ENCODE data around the gene NRP1. TPM values are rescaled to one million over a fixed set of nuclear protein-coding genes. Genes with fewer than 3 reads are reported as not detected.

The NRP1 gene
- total RNA-seq, 1 experiment from 2014 or later, result 85.9 TPM

DNA sequence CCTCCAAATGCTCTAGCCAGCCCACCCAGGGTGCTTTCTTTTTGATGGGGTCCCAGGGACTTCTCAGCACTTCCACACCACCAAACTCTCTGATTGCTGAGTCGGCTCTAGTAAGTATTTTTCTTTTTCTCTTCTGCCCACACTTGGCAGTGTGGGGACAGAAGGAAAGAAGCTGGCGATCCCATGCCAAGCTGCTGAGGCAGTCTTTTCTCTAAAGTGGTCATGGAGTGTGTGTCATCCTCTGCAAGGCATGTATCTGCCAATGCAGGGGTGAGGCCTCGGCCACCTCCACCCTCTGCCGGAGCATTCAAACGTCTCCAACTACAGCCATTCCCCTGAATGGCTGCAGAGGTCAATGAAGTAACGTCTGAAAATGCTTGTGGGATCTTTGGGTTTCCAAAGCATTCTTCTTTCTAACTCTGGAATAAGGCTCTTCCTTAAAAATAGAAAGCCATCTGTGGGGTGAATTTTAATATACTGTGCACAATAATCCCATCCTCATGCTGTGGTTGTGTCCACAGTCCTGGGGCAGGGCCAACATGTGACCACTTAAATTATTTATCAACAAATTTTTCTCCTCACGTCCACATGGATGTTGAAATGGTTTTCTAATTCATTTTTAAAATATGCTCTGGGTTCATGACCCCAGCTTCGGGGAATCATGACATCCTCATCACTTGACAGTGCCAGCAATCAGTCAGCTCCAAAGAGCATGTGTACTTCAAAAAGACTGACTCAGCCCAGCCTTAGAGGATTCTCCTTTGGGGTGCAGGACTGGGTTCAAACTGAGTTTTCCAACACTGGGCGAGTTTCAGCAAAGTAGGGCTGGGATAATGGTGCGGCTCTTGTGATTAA, 205.1 kb downstream of the NRP1 start:
- Histone ChIP-seq H3K9me3 (replicated peaks) (no peaks in the 10 kb centered on the region), H3K36me3 (no peaks in the 10 kb centered on the region), H3K4me3 (no peak overlapping the region), H3K27ac (peak overlapping the region; percentile 66), H3K27me3 (replicated peaks) (no peaks in the 10 kb centered on the region), H3K4me1 (replicated peaks) (peaks cover 46% of the 10 kb centered on the region)
- peak; percentile 80 to 81 for DNase-seq (ENCODE audit: low read depth in 1 of 2, low spot score in 2 of 2)

DNA sequence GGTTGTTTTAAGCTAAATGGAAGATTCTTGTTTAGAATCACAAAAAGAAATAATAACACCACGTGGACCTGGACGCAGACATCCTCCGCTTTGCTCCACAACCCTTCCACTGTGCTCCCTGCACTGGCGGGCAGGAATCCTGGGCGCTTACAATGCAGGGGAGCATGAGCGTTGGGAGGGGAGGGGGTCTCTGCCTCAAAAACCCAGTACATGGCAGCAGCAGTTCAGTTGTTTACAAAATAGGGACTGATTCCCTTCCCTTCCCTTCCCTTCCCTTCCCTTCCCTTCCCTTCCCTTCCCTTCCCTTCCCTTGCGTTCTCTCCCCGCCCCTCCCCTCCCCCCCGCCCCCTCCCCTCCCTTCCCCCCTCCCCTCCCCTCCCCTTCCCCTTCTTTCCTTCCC, 206.8 kb downstream of the NRP1 start:
- Histone ChIP-seq H3K27me3 (replicated peaks) (no peaks in the 10 kb centered on the region), H3K36me3 (no peaks in the 10 kb centered on the region), H3K27ac (no peak overlapping the region), H3K9me3 (replicated peaks) (no peaks in the 10 kb centered on the region), H3K4me3 (no peak overlapping the region), H3K4me1 (replicated peaks) (peaks cover 45% of the 10 kb centered on the region)
- no peak for DNase-seq (ENCODE audit: low read depth in 1 of 2, low spot score in 2 of 2)

Data from SJSA1 (cell line).